Sigmoid colon (tissue), 7 donors: ENCODE measurements around the gene ITPK1. TPM values are rescaled to one million over a fixed set of nuclear protein-coding genes. Genes with fewer than 3 reads are reported as not detected.

Source experiments
- DNase-seq: peaks from one replicate; pipeline ENCODE4 v3.0.0-alpha.2; 2019
- H3K27ac ChIP-seq, 4 donors: fragments of 200-600 bp; sonication (generic); one replicate each; pipeline ENCODE4 v1.5.1; 2016 to 2019; ENCODE audit warnings: mild to moderate bottlenecking in 1 of 4
- H3K27me3 ChIP-seq, 3 donors: fragments of 200-600 bp; sonication (generic); one replicate each; pipeline ENCODE4 v1.5.1; 2019; ENCODE audit warnings: mild to moderate bottlenecking in 1 of 3
- H3K36me3 ChIP-seq, 4 donors: fragments of 200-600 bp; sonication (generic); one replicate each; pipeline ENCODE4 v1.5.1; 2016 to 2019
- H3K4me1 ChIP-seq, 4 donors: fragments of 200-600 bp; sonication (generic); one replicate each; pipeline ENCODE4 v1.5.1; 2017 to 2019
- H3K4me3 ChIP-seq, 4 donors: fragments of 200-600 bp; sonication (generic); one replicate each; pipeline ENCODE4 v1.5.1; 2017 to 2019; ENCODE audit warnings: mild to moderate bottlenecking in 2 of 4, moderate library complexity in 1 of 4
- H3K9me3 ChIP-seq, 4 donors: fragments of 200-600 bp in 3 of 4; sonication (generic) in 3 of 4; one replicate each; pipeline versions ENCODE4 v1.5.1 to v1.6.1; 2013 to 2019
- EP300 ChIP-seq, 4 donors: sonication (generic); formaldehyde crosslinking; IDR thresholded peaks; one replicate each; pipeline ENCODE4 v1.6.1; 2017; ENCODE audit warnings: antibody characterized with exemption in 4 of 4
- POLR2A ChIP-seq, 2 donors: fragments of 450-650 bp; IDR thresholded peaks; one replicate each; pipeline ENCODE4 v1.6.1; 2016; ENCODE audit warnings: antibody characterized with exemption in 2 of 2, mild to moderate bottlenecking in 2 of 2, moderate library complexity in 2 of 2
- POLR2AphosphoS5 ChIP-seq, 4 donors: sonication (generic); formaldehyde crosslinking; IDR thresholded peaks; one replicate each; pipeline ENCODE4 v1.6.1; 2017; ENCODE audit warnings: antibody characterized with exemption in 4 of 4
- WGBS, 2 donors: extraction: QIAGEN DNeasy Blood & Tissue Kit; methylation state at CpG; one replicate each; pipeline ENCODE4 v1.1.7; 2013; 5-methylcytosine and 5-hydroxymethylcytosine counted together
- intact Hi-C: fragments of 100-400 bp; cut with DNase I; formaldehyde crosslinking; loops from one replicate; pipeline ENCODE4 v1.15.1; 2023
- polyA plus RNA-seq, 3 donors: library from polyadenylated mRNA; stranded (reverse); fragments of 200-250 nt; gene quantifications; one replicate each; pipeline ENCODE4 v1.2.3, GENCODE V29; 2013
- total RNA-seq, 4 donors: library from RNA; depleted of rRNA; stranded (reverse); fragments of >200 nt; gene quantifications; one replicate each; pipeline ENCODE4 v1.1.0, GENCODE V29; 2016
- TF ChIP-seq, protein P1 (sequence below), 4 experiments: fragments of 450-650 bp in 3 of 4; fragments of 200-600 bp in 1 of 4; IDR thresholded peaks; one replicate each; pipeline ENCODE4 v1.5.1; 2016 to 2019; ENCODE audit warnings: antibody characterized with exemption in 4 of 4, mild to moderate bottlenecking in 3 of 4, moderate library complexity in 2 of 4
- donor health status: healthy with polysubstance abuse.
- donor health status: Bipolar disorder and iron deficiency.
- donor health status: healthy.

Gene ITPK1
- total and polyA plus RNA-seq, 7 donors = 39.8 to 75.4 (median 61.8) TPM

DNA sequence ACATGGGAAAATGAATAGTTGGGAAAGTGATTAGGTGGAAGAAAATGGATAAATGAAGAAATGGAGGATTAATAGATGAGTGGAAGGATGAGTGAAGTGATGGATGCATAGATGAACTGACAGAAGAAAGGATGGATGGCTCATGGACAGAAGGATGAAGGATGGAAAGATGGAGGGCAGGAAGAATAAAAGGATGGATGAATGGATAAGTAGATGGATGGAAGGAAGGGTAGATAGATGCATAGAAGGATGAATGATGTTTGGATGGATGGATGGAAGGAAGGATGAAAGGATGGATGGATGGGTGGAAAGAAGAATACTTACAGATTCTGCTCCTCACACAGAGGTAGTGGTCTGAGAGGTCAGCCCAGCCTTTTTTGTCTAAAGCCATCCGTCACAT, 228.6 kb downstream of the ITPK1 start:
- no peaks in the 10 kb centered on the region for H3K4me1 ChIP-seq
- no peaks in the 10 kb centered on the region for H3K27me3 ChIP-seq
- no peak for TF ChIP-seq POLR2A (IDR thresholded peaks at IDR 0.05)
- TF ChIP-seq, protein P1, sequence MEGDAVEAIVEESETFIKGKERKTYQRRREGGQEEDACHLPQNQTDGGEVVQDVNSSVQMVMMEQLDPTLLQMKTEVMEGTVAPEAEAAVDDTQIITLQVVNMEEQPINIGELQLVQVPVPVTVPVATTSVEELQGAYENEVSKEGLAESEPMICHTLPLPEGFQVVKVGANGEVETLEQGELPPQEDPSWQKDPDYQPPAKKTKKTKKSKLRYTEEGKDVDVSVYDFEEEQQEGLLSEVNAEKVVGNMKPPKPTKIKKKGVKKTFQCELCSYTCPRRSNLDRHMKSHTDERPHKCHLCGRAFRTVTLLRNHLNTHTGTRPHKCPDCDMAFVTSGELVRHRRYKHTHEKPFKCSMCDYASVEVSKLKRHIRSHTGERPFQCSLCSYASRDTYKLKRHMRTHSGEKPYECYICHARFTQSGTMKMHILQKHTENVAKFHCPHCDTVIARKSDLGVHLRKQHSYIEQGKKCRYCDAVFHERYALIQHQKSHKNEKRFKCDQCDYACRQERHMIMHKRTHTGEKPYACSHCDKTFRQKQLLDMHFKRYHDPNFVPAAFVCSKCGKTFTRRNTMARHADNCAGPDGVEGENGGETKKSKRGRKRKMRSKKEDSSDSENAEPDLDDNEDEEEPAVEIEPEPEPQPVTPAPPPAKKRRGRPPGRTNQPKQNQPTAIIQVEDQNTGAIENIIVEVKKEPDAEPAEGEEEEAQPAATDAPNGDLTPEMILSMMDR (IDR thresholded peaks at IDR 0.05) = no peak
- no peak for TF ChIP-seq EP300 (IDR thresholded peaks at IDR 0.05)
- TF ChIP-seq POLR2AphosphoS5 (IDR thresholded peaks at IDR 0.05) = no peak
- H3K36me3 ChIP-seq = no peaks in the 10 kb centered on the region
- H3K27ac ChIP-seq = no peak overlapping the region
- intact Hi-C loops = no loop called here
- H3K9me3 ChIP-seq = no peaks in the 10 kb centered on the region
- H3K4me3 ChIP-seq = no peak overlapping the region
- WGBS, 2 donors = 96 to 97% methylated on average over 1 of the region's 1 CpG
- DNase-seq = no peak

Other genes with a start within 250 kb of the ITPK1 start
- 1 to 10 TPM in 3 of 4 donors, under 1 TPM in 1; 0.99 to 5.0 (median 4.5) TPM for gene CHGA, start 192.8 kb downstream of the ITPK1 start, total RNA-seq
- gene CHGA, start 192.8 kb downstream of the ITPK1 start, polyA plus RNA-seq = 10 to 100 TPM; 36.0 to 55.4 (median 37.2) TPM
- 10 to 100 TPM; 31.3 to 65.3 (median 60.1) TPM for gene MOAP1, start 69.0 kb upstream of the ITPK1 start, total RNA-seq
- 10 to 100 TPM; 19.7 to 27.0 (median 22.9) TPM for gene MOAP1, start 69.0 kb upstream of the ITPK1 start, polyA plus RNA-seq
- 10 to 100 TPM in 3 of 4 donors, 1 to 10 TPM in 1; 10.0 to 16.9 (median 11.6) TPM for gene LYSET, start 69.4 kb upstream of the ITPK1 start, total RNA-seq
- 10 to 100 TPM; 27.5 to 58.3 (median 57.6) TPM for gene LYSET, start 69.4 kb upstream of the ITPK1 start, polyA plus RNA-seq
- 10 to 100 TPM in 3 of 4 donors, 1 to 10 TPM in 1; 8.6 to 20.2 (median 11.8) TPM for gene GON7, start 91.1 kb upstream of the ITPK1 start, total RNA-seq
- gene GON7, start 91.1 kb upstream of the ITPK1 start, polyA plus RNA-seq = 10 to 100 TPM; 29.2 to 80.7 (median 51.7) TPM
- gene UBR7, start 91.3 kb upstream of the ITPK1 start, total RNA-seq = 10 to 100 TPM; 15.5 to 32.1 (median 27.2) TPM
- 10 to 100 TPM; 17.3 to 25.4 (median 19.8) TPM for gene UBR7, start 91.3 kb upstream of the ITPK1 start, polyA plus RNA-seq
- 10 to 100 TPM; 30.3 to 50.7 (median 43.3) TPM for gene BTBD7, start 217.1 kb upstream of the ITPK1 start, total RNA-seq
- gene BTBD7, start 217.1 kb upstream of the ITPK1 start, polyA plus RNA-seq = 10 to 100 TPM in 2 of 3 donors, 1 to 10 TPM in 1; 7.8 to 12.0 (median 11.1) TPM
- gene COX8C, start 231.3 kb upstream of the ITPK1 start, total RNA-seq = not detected
- not detected for gene COX8C, start 231.3 kb upstream of the ITPK1 start, polyA plus RNA-seq